T-helper 2 cell (primary cell): ENCODE data around the gene MRPL34.

Experiments
- DNase-seq, 5 experiments: peaks; one replicate each; pipeline versions ENCODE4 v3.0.0 to v3.0.0-alpha.2; 2012 to 2022

Gene MRPL34

DNA sequence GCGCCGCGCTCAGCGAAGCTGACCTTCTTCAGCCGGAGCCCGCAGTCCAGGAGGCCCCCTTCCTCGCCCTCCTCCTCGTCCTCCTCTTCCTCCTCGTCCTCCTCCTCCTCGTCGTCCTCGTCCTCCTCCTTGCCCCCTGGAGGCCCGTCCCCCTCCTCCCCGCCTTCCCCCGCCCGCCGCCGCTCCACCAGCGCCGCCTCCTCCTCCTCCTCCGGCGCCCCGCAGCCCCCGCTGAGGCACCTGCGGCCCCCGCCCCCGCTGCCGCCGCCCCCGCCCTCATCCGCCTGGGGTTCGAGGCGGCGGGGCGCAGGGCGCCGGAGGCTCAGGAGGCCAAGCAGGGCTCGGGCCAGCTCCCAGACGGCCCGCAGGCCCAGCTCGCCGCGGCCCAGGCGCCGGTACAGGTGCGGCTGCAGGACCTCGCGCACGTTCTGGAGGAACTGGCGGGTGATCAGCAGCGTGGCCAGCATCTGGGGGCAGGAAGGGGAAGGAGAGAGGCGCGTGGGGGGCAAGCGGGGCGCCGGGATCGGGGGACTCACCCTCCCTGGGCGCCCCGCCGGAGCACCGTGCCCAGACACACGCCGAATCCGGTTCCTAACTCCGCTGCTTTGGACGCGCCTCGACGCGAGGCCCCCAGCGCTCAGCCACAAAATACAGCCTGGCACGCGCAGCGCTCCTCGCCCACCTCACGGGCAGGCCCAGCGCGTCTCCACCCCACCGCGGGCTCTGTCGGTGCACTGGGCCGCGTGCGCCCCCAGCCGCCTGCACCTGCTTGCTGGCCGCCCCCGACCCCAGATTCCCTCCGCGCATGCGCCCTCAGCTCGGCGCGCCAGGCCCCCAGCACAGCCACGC lies 23.1 kb downstream of the MRPL34 start:
- DNase-seq: peak in 3 of 5 experiments; percentile 21 to 43 (median 40)

GRCh38 chr19:17329366-17330261 lies 23.9 kb downstream of the MRPL34 start:
- DNase-seq: no peak

GRCh38 chr19:17330262-17331044 lies 24.8 kb downstream of the MRPL34 start:
- no peak for DNase-seq

GRCh38 chr19:17331045-17331558 lies 25.4 kb downstream of the MRPL34 start:
- no peak for DNase-seq

DNA sequence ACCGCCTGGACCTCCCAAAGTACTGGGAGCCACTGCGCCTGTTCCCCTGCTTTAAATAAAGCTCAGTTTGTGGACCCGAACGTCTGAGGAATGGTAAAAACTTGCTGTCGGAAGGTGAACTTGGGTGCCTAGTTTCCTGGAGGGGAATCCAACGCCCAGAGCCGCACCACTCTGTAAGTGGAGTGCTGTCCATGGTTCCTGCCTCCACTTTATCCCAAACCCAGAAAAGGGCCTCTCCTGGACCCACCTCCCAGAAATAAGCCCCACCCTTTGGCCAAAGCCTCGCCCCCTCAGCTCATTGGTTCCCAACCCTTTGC lies 26.6 kb downstream of the MRPL34 start:
- DNase-seq: no peak

- DNase-seq: peak in 3 of 5 experiments; percentile 15 to 82 (median 24)
Observed at GRCh38 chr19:17332677-17333581, 27.3 kb downstream of the MRPL34 start.

DNA sequence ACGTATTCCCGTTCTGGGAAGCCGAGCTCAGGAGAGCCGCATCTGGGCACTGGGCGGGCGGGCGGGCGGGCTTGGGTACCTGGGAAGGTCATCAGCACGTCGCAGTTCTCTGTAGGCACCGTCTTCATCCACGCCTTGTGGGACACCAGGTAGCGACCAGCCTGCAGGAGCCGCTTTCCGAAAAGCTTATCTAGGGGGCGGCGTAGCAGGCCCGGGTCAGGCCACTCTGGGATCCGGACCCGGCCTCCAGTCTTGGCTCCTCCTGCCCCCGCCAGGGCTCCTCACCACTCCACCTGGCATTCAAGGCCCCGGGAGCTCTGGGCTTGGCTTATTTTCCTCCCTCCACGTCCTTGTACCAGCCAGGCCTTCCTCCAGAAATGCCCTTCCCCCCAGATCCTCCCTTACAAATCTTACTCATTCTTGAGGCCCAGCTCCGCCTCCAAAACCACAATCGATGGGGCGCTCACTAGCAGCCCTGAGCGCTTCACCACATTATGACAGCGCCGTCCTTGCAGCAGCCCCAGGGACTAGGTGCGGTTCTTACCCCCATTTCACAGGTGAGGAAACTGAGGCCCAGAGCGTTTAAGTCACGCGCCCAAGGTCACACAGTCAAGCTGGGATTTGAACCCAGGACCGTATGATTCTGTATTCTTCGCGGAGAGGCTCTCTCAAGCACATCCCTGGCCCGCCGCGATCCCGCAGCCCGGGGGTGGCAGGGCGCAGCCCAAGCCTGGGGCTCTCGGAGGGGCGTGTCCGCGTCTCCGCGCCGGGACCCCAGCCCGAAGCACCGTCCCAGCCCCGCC lies 28.1 kb downstream of the MRPL34 start:
- DNase-seq: peak in 4 of 5 experiments; percentile 41 to 95 (median 64)

- peak; percentile 82 to 98 (median 93) for DNase-seq
Observed at GRCh38 chr19:17334414-17335409, 29.0 kb downstream of the MRPL34 start, which contains the start of gene ANO8. TSS of gene ANO8 (minus strand) at chr19:17334855. CDS start at chr19:17334670, 185 bp downstream.

DNA sequence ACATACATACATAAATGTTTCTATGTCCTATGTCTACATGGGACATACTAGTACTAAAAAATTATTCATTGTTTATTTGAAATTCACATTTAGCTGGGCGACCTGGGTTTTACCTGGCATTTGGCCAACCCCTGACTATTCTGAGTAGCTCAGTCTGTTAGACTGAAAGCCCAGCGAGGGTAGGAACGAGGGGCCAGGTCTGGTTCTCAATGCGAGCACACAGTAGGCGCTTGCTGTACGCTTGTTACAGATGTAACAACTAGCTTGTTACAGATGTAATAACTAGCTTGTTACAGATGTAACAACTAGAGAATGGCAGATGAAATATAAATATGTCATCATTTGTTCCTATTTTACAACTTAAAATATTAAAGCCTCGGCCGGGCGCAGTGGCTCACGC lies 29.9 kb downstream of the MRPL34 start:
- DNase-seq: no peak

GRCh38 chr19:17336872-17337674 lies 31.4 kb downstream of the MRPL34 start, which contains the start of gene GTPBP3:
TSS of gene GTPBP3 (plus strand) at chr19:17337553. CDS start at chr19:17337612, 59 bp downstream.
- DNase-seq: peak; percentile 92 to 99 (median 95)

DNA sequence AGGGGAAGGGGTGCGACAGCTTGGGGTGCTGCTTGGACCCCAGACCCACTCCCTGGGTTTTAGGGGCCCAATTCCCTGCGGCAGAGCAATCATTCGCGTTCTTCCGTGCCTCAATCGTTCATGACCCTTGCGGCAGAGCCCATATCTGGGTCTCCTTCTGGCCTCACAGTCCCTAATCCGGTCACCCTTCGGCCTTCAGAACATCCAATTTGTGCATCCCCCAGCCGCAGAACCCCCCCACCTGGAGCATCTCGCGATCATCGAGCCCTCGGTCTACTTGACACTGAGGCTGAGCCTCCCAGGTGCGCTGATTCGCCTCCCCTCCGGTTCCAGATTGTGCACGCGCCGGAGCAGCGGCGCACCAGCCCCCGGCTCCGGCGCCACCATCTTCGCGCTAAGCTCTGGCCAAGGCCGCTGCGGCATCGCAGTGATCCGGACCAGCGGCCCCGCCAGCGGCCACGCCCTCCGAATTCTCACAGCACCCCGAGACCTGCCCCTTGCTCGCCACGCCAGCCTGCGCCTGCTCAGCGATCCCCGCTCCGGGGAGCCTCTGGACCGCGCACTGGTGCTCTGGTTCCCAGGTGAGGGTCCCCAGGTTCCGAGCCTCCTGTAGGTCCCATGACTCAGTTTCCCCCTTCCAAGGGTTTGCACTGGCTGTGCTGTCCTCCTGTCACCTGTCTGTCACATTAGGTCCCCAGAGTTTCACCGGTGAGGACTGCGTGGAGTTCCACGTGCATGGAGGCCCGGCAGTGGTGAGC lies 32.2 kb downstream of the MRPL34 start:
- peak in 3 of 5 experiments; percentile 11 to 67 (median 15) for DNase-seq

DNA sequence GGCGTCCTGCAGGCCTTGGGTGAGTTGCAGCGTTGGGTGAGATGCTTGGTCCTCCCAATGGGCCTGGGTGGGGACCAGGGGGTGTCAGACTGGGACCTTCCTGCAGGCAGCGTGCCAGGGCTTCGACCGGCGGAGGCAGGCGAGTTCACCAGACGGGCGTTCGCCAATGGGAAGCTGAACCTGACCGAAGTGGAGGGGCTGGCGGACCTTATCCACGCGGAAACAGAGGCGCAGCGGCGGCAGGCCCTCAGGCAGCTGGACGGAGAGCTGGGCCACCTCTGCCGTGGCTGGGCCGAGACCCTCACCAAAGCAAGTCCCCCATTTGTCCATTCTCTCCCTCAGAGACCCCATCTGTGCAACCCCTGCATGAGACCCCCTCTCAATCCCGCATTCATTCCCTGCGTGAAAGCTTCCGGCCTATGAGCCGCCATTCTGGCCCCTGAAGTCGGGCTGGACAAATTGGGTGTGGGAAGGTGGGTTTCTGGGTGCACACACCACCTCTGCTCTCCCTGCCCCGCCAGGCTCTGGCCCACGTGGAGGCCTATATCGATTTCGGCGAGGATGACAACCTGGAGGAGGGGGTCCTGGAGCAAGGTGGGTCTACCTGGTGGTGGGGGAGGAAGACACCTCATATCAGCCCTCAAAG lies 32.9 kb downstream of the MRPL34 start:
- no peak for DNase-seq

GRCh38 chr19:17339088-17339741 lies 33.5 kb downstream of the MRPL34 start:
- peak in 3 of 5 experiments; percentile 23 to 44 (median 34) for DNase-seq

DNA sequence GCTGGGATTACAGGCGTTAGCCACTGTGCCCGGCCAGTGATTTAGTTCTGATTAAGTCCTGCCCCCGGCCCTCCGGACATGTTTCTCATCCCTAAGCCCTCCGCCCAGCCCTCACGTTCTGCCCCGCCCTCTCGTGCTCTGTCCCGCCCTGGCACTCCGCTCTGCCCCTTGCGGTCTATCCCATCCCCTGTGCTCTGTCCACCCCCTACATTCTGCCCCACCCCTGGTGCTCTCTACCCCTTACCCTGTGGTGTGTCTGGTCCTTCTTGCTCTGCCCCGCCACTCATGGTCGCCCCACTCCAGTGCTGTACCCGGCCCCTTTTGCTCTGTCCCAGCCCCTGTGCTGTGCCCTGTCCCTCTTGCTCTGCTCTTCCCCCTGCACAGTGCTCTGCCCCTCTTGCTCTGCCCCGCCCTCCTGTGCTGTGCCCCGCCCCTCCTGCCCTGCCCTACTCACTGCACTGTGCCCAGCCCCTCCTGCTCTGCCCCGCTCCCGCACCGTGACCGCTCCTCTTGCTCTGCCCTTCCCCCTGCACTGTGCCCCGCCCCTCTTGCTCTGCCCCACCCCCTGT lies 34.7 kb downstream of the MRPL34 start:
- no peak for DNase-seq

GRCh38 chr19:17340871-17341357 lies 35.2 kb downstream of the MRPL34 start:
- no peak for DNase-seq

GRCh38 chr19:17341386-17341785 lies 35.7 kb downstream of the MRPL34 start:
- DNase-seq: no peak
